Measurements from ENCODE around the gene SEMA4B.

- TF ChIP-seq CTCF (IDR thresholded peaks at IDR 0.05) (peak in 2 of 5 experiments; percentile 42 to 71), POLR2A (IDR thresholded peaks at IDR 0.05) (no peak)
Measured at GRCh38 chr15:90232941-90233386, 31.8 kb downstream of the SEMA4B start.
